ENCODE data around the gene PIK3CA. TPM values are rescaled to one million over a fixed set of nuclear protein-coding genes. Genes with fewer than 3 reads are reported as not detected.

The PIK3CA gene
- total and polyA plus RNA-seq, 3 donors from 2014 or later, result 11.2 to 27.1 (median 20.8) TPM

- 18 to 19% methylated on average over 1 of the region's 1 CpG for WGBS, 2 donors
- no peak for DNase-seq
- Histone ChIP-seq H3K4me1 (peaks cover 37% of the 10 kb centered on the region), H3K9me3 (no peaks in the 10 kb centered on the region), H3K27me3 (no peaks in the 10 kb centered on the region), H3K27ac (peak overlapping the region; percentile 61 to 84), H3K36me3 (ENCODE audit: low read depth, missing control alignments) (no peaks in the 10 kb centered on the region), H3K4me3 (no peak overlapping the region)
- TF ChIP-seq, protein P1, sequence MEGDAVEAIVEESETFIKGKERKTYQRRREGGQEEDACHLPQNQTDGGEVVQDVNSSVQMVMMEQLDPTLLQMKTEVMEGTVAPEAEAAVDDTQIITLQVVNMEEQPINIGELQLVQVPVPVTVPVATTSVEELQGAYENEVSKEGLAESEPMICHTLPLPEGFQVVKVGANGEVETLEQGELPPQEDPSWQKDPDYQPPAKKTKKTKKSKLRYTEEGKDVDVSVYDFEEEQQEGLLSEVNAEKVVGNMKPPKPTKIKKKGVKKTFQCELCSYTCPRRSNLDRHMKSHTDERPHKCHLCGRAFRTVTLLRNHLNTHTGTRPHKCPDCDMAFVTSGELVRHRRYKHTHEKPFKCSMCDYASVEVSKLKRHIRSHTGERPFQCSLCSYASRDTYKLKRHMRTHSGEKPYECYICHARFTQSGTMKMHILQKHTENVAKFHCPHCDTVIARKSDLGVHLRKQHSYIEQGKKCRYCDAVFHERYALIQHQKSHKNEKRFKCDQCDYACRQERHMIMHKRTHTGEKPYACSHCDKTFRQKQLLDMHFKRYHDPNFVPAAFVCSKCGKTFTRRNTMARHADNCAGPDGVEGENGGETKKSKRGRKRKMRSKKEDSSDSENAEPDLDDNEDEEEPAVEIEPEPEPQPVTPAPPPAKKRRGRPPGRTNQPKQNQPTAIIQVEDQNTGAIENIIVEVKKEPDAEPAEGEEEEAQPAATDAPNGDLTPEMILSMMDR (IDR thresholded peaks at IDR 0.05), result no peak
- no peak for TF ChIP-seq POLR2A (IDR thresholded peaks at IDR 0.05)
- intact Hi-C loops (cut with DNase I; ENCODE audit: low total_unique reads), result no loop called here
These were observed 32.9 kb downstream of the PIK3CA start for GRCh38 chr3:179181021-179181472.

GRCh38 chr3:179181993-179182551 lies 33.9 kb downstream of the PIK3CA start:
- Histone ChIP-seq H3K9me3 (no peaks in the 10 kb centered on the region), H3K27ac (peak overlapping the region; percentile 61 to 84), H3K27me3 (no peaks in the 10 kb centered on the region), H3K36me3 (ENCODE audit: low read depth, missing control alignments) (no peaks in the 10 kb centered on the region), H3K4me1 (peaks cover 37% of the 10 kb centered on the region), H3K4me3 (no peak overlapping the region)
- intact Hi-C loops (cut with DNase I; ENCODE audit: low total_unique reads), result no loop called here
- DNase-seq, result no peak
- TF ChIP-seq, protein P1 (IDR thresholded peaks at IDR 0.05), result no peak
- TF ChIP-seq POLR2A (IDR thresholded peaks at IDR 0.05), result no peak
- WGBS, 2 donors, result 58 to 66% methylated on average over 4 of the region's 4 CpGs

DNA sequence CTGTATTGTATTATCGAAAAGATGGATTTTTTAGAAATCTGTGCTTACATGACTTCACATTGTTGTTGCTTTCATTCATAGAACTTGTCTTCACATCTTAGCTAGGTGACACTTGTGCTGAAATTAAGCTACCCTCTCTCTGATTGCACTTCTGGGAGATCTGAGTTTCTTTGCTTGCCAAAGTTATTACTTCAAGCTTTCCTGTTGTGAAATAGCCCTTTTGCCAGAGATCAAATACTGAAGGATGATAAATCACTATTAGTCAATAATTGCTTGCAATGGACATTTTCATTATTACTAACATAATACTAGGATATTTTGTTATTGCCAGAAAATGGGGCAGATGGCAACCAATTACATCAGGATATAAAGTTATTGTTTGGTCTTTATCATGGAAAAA lies 34.7 kb downstream of the PIK3CA start:
- Histone ChIP-seq H3K36me3 (ENCODE audit: low read depth, missing control alignments) (no peaks in the 10 kb centered on the region), H3K27me3 (no peaks in the 10 kb centered on the region), H3K4me1 (peaks cover 37% of the 10 kb centered on the region), H3K4me3 (no peak overlapping the region), H3K27ac (peak overlapping the region in 1 of 2 donors; percentile 84), H3K9me3 (no peaks in the 10 kb centered on the region)
- 94% methylated on average over 1 of the region's 1 CpG for WGBS, 2 donors
- no peak for DNase-seq
- intact Hi-C loops (cut with DNase I; ENCODE audit: low total_unique reads), result no loop called here
- no peak for TF ChIP-seq POLR2A (IDR thresholded peaks at IDR 0.05)
- TF ChIP-seq, protein P1 (IDR thresholded peaks at IDR 0.05), result no peak

DNA sequence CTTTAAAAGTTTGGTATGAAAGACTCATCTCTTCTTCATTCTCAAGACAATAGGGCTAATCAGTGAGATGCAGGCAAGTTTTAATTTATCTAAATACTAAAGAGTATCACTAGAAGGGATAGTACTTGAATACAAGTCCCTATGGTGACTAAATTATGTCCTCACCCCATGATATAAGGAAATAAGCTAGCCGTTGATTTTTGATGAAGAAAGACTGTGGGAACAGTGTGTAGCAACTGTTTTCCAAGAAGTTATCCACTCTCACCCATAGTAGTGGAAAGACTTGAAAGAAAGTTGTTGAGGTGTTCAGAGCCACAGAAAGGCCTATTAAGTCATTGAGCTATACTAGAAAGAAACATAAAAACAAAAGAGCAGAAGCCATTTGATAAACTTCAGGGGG lies 36.7 kb downstream of the PIK3CA start:
- no peaks in the 10 kb centered on the region for H3K9me3 ChIP-seq
- no peak overlapping the region for H3K27ac ChIP-seq
- no peak for DNase-seq
- no peak for TF ChIP-seq POLR2A (IDR thresholded peaks at IDR 0.05)
- TF ChIP-seq, protein P1 (IDR thresholded peaks at IDR 0.05), result no peak
- WGBS, 2 donors, result 55 to 83% methylated on average over 1 of the region's 1 CpG
- H3K4me3 ChIP-seq, result no peak overlapping the region
- peaks cover 24% of the 10 kb centered on the region for H3K4me1 ChIP-seq
- H3K36me3 ChIP-seq (ENCODE audit: low read depth, missing control alignments), result no peaks in the 10 kb centered on the region
- no peaks in the 10 kb centered on the region for H3K27me3 ChIP-seq
- intact Hi-C loops (cut with DNase I; ENCODE audit: low total_unique reads), result no loop called here

DNA sequence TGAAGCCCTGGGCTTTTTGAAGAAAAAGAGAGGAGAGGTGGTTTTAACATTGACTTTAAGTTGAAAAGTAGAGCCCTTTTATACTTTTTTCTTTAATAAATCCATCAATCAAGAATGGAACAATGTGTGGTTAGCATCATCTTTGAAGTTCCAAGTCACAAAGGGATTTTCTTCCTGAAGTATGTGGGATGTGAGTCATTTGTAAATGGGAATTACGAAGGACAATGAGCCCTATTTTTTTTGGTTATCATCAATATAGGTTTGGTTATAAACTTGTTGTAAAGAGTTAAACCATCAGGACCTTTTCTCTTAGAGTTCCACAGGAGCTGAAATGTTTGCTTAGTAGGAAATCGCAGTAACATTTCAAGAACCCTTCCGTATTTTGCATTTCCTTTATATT lies 38.3 kb downstream of the PIK3CA start:
- no peak for DNase-seq
- peaks cover 24% of the 10 kb centered on the region for H3K4me1 ChIP-seq
- no peak overlapping the region for H3K27ac ChIP-seq
- H3K27me3 ChIP-seq, result no peaks in the 10 kb centered on the region
- TF ChIP-seq, protein P1 (IDR thresholded peaks at IDR 0.05), result no peak
- TF ChIP-seq POLR2A (IDR thresholded peaks at IDR 0.05), result no peak
- no peaks in the 10 kb centered on the region for H3K36me3 ChIP-seq (ENCODE audit: low read depth, missing control alignments)
- intact Hi-C loops (cut with DNase I; ENCODE audit: low total_unique reads), result no loop called here
- H3K4me3 ChIP-seq, result no peak overlapping the region
- no peaks in the 10 kb centered on the region for H3K9me3 ChIP-seq
- WGBS, 2 donors, result 92 to 95% methylated on average over 3 of the region's 3 CpGs

All from testis (tissue), 3 donors.